Left kidney (tissue), 2 donors: ENCODE results near the gene TBX15. TPM values are rescaled to one million over a fixed set of nuclear protein-coding genes. Genes with fewer than 3 reads are reported as not detected.

Experiments used
- DNase-seq: peaks from one replicate; pipeline ENCODE4 v3.0.0-alpha.2; 2013
- polyA plus RNA-seq: library from polyadenylated mRNA; unstranded; fragments of 120-200 nt; gene quantifications from one replicate; pipeline ENCODE4 v1.2.1, GENCODE V29; 2013; ENCODE audit not compliant: insufficient read length

Gene TBX15
- polyA plus RNA-seq, 1 donor = 0.35 TPM

DNA sequence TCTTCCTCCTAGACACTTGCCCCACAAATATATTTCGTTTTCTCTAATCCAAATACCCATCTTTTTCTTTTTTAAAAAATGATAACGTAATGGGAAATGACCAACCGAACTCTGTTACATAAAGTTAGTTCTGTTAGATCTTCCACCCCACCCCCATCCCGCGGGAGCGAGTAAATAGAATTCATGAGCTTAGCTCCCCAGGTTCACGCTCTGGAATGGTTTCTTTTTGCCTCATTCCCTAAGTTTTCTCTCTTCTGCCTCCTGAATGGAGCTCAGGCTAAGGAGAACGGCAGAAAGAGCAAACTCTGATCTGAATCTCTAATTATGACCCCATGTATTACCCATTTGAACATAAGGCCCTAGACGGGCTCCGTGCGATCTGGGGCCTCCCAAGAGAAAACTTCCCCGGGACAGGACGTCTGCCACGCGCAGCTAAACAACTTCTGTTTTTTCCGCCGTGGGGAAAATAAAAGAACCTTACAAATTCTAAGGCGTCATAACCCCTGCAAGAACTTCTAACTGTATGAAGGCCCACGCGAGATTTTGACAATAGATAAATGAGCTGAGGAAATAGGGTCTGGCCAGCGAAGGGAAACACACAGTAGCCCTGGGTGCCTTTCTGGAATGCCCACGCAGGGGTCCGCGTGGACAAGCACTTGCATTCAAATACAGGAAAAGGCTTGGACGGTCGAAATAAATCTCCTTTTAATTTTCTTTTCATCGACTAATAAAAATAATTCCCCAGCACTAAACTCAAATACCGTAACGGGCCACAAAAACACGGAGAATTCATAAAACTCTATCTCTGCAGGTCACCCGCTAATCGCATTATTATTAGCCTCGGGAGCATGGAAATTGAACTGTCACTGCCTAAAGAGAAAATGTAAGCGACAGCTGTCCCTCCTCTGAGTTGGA, 2.2 kb downstream of the TBX15 start:
- no peak for DNase-seq

DNA sequence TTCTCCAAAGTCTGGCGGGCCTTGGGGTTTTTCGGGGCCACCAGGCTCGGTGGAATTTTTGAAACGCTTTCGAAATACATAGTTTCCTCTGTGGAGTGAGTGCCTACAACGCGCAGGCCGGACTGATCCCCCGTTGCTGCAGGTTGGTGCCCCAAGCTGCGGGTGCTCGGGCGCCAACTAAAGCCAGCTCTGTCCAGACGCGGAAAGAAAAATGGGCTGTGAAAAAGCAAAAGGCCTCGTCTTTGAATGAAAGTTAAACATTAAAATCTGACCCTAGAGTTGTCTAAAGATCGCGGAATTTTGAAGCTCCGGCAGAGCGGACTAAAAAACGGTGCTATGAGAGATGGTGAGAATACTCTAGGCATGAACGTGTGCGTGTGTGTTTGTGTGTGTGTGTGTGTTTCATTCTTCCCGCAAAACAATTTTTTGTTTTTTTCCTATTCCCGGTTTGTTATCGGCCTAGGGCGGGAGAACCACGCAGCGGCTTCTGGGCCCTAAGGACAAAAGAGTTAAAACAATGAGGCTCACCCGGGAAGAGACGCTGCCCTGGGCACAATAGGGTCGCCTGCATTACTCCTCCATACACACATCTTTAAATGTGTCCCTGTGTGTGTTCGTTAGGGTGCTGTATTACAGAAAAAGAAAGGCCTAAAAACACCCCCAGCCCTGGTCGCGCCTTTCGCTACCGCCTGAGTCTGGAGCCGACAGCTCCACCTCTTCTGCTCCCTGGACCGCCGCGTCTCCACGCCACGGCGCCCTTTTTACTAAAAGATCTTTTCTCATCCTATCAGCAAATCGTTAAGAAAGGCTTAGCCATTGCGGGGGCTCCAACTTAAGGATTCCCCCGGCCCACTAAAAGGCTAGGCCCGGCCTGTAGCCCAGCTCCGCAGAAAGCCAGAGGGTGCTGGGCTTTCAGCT, 3.2 kb downstream of the TBX15 start:
- DNase-seq = no peak

DNA sequence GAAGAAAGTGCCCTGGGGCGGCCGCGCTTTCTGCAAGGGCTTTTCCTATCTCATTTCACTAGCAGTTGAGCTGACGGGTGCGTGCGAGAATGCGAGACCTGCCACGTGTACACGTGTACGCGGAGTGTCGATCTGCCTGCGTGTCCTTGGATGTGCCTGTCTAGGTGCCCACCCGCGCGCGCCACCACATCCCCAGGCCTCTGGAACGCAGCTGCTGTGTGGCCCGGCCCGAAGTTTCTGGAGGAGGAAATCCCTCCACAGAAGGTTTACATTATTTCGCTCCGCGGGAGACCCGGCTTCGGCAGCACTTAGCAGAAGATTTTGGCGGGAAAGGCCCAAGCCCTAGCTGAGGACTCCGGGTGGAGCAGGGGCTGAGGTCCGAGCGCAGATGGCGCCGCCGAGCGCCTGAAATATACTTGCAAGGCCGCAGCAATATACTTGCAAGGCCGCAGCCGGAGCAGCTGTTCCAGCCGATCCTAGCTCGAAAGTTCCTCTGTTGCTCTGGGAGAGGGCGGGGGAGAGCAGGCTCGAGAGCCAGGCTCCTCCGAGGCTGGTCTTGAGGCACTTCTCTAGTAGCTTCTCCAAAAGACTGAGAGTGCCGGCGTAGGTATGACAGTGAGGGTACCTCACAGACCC, 3.9 kb downstream of the TBX15 start:
- no peak for DNase-seq

DNA sequence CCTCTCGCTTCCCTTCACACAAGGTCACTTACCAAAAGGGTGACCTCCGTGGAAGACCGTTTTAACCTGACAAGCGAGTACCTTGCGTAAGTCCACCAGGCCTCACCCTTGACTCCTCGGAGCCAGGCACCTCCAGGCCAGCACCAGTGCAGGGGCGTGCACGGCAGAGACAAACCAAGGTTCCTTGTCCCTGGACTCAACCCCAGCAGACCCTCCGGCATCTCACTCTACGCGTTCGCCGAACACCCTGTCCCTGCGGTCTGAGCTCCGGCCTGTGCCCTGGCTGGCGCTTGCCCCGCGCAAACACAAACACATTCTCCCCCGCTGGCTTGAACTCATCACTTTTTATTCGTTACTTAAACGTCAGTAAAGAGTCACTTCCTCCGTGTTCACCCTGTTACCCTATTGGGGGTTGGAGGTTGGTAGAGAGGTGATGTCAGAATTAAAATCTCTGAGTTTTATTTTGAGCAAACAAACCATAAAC, 4.5 kb downstream of the TBX15 start:
- DNase-seq = no peak

DNA sequence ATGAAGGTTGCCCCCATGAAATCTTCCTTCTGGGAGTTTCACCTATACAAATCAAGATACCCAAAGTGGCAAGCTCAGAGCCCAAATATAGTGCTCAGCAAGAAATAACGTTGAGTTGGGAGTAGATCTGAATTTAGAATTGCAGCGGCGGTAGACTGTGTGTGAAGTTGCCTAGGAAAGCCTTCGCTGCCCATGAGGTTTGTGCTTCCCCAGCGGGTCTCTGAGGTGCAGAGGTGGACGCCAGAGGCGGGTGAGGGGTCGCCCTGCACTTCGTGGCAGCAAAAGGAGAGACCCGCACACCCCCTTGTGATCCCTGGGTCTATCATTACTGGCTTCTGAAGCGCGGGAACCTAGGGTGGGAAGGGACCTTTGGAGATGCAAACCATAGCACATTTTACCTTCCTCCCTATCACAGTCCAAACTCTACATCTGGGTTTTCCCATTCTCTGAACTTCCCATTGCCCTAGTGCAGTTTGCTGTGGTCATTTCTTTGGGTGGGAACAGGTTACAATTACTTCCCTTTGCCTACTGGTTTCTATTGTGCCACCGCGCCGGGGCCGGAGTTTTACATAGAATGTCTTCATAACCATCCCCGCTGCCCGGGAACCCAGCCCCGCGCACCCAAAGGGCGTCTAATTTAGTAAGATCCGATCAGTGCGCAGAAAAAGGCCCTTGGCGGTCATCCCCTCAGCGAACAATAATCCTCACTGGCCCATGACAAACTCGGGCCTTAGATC, 5.2 kb downstream of the TBX15 start:
- DNase-seq = no peak

DNA sequence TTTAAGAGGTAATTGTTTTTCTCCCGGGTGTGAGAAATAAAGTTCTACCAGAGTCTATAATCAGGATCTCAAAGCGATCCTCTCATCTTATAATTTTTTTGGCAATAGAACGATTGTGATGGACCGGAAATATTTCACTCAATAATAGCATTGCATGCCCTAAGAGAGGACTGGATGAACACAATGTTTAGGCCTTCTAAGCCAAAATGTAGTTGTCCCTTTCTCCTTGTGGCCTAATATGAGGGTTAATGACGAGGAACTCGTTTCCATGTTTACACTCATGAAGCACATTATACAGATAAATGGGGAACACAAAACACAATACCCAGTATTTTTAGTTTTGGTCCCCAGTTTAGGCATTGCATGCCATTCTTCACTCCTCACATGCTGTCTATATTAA, 5.9 kb downstream of the TBX15 start:
- no peak for DNase-seq

DNA sequence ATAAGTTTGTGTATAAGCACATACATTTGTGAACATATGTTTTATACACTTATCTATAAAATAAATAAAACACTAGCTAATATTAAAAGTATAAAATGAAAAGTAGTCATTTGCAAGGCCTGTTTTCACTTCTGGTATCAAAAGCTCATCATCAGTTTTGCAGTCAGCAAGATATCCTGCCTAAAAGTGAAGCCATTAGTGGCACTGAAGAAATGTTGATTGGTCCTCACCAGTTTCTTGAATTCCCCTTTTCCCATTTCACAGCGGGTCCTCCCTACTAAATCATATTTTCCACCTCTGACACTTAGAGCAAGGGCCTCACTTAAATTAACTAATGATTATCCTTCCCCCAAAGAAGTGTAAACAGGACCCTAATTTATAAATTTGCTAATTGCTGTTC, 6.7 kb downstream of the TBX15 start:
- no peak for DNase-seq

DNA sequence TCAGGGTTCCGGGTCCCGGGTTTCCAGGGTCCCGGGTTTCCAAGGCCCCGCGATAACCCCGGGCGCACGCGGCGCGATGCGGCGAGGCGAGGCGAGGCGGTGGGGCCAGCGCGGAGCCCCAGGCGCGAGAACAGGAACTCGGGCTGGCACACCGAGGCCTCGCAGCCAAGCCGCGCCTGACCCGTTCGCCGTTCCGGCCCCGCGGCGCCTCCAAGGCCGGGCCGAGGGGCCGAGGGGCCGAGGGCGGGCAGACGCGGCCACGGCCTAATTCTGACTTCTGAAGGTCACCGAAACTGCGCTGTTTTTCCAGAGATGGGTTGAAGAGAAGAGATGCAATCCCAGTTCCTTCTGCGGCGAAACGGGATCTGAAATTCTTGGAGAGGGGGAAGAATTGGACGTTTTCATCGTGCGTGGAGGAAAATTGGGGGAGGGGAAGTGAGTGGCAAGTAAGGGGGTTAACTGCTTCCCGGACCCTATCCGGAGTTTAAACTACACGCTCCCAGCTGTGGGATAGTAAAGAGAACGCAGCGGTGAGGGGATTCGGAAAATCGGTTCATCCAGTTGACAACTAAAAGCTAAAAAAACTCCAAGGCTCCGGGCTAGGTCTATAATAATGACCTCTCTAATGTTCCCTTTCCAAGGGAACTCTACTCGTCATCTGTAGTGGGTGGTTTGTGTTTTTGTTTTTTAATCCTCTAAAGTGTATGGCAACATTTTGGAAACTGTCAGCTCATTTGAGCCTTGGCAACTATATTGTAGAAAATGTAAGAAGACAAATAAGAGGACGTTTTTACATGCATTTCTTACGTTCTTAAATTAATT, 8.2 kb downstream of the TBX15 start:
- no peak for DNase-seq

DNA sequence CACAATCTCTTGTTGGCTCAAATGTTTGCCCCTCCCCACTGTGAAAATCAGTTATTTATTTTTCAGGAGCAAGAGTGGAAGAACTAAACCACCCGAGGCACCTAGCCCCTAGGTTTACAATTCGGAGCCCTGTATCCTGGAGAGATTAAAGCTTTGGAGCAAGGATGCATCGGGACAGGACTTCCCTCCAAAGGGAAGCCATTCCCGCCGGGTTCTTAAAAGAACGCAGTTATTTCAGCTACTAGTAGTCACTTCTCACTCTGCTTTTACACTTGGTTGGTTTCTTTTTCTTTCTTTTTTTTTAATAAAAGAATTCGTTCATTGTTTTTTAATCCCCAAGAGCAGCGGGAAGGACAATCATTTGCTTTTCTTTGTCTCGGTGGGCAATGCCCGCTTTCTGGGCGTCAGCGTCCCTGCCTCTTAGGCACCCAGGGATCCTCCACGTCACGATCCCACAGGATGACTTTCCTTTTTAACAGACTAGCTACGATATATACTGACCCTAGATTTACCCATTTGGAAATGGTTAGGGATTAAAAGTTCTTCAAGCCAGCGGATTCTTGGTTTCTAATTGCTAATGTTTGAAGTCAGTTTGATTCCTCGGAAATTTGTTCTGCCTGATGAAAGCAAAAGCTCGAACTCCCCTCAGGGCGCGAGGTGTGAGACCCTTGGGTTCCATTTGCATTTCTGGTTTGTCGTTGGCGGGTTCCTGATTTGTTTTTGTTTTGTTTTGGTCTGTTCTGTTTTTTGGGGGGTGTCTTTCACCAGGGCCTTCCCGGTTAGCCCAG, 9.0 kb downstream of the TBX15 start:
- DNase-seq = no peak

DNA sequence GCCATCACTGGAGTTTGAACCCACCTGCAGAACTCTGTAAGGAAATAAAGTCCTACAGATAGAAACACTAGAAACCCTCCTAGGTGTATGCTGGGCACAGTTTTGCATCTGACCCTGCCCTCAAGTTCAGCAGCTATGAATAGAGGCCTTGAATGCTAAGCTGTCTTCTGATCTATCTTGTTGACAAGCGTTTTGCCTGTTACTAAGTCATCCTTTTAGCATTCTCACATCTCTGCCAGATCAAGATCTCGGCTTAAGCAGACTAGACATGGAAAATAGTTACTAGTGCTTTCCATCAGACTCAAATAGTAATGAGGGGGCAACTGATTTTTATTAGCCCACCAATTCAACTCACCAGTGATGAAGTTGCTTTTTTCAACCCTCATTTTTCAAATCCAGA, 10.5 kb downstream of the TBX15 start:
- DNase-seq = no peak

DNA sequence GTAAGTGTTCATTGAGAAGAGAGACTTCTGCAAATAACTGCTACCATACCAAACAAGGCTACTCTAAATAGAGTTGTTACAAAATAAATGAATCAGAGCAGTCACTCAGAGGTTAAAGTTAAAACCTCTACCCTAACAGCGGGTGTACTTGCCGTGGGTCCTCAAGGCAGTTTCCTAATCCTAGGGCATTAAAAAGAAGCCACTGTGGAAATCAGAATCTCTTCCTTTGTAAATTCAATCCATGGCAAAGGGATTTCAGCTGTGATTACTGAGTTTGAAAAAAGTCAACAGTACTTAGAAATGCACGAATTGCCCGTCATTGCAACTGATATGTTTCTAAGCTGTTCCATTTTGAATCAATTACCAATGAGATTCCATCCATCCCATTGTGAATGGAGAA, 13.5 kb downstream of the TBX15 start:
- no peak for DNase-seq

DNA sequence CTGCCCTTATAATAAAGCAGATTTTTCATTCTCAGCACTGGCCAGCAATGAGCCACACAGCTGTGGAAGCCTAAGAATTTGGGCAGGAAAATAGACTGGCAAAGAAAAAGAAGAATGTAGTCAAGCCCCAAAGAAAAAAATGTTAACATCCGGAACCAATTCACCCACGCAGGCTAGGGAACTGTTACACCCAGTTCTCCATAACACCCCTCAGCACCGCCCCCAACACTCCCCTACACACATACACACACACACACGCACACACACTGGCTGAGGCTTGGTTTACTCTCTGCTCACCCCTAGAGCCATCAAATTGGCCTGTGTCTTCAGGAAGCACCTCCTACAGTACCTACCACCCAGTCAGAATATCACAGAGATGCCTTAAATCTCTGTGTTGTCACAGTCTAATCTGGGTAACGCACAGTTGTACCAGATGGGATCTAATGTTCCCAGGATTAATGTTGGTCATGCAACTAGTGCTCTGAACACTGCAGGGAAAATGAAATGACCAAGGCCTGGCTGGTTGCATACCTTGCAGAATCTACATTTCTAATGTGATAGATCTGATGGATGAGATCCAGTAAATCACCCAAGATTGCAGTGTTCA, 14.5 kb downstream of the TBX15 start:
- DNase-seq = no peak

DNA sequence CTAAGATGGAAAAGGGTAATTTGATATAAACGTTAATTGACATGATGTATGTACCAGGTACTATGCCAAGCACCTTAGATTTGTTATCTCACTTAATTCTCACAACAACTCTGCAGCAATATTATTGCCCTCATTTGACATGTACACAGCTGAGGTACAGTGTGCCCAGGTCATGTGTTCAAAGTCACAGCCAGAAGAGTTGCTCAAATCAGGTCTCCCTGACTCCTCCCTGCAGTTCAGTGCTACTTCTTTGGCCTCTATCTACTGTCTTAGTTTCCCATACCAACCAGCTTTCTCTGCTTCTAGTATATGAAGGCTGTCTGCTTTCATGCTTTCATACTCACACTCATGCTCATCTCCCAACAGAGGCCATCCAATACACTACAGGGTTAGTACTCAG, 15.1 kb downstream of the TBX15 start:
- DNase-seq = no peak

DNA sequence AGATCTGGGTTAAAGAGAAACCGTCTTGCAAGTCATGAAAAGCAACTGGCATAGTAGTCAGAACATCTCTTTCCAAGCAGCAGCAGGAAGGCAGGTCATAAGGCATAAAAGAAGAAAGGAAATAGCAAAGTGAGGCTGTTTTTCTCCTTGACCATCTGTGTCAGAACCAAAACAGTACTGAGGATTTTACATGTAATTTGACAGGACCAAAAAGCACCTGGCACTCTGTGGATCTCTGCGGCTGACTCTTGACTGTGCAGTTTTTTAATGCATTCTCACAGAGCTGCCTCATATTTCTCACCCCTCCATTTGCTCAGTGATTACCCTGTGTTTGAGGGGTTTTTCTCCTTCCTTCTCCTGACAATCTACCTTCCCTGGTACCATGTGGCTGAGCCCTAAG, 17.7 kb downstream of the TBX15 start:
- no peak for DNase-seq

DNA sequence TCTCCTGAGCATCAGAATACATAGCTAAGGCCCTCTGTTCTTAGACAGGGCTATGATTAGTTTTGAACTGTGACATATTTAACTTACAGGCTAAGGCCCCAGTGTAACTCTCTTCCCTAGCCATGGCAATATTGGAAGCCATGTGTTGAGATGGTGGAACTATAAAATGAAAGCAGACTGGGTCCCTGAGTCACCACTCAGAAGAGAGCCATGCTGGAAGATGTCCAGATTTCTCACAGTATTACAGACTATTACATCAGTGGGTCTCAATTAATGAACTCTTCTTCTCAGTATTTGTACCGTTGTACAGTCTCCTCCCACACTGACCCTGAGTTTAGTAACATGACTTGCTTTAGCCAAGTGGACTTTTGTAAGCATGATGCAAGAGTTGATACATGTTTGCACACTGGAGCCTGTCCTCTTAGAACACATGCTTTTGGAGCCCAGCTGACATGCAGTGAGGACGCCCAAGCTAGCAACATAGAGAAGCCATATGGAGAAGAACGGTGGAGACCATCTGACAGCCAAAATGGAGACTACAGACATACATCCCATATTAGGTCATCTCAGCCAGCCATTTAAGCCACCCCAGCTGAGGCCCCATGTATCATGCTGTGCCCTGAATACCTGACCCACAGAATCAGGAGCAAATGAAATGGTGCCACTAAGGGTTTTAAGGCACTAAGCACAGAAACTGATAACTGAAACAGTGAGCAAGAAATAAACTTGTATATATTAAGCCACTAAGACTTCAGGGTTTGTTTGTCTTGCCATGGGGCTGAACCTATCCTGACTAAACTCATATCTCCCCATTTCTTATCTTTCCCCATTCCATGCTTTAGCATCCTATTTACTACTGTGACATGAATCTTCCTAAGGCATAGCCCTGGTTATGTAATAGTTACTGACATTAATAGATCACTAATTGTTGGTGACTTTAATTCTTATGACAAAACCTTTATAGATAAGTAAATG, 24.4 kb downstream of the TBX15 start:
- no peak for DNase-seq

DNA sequence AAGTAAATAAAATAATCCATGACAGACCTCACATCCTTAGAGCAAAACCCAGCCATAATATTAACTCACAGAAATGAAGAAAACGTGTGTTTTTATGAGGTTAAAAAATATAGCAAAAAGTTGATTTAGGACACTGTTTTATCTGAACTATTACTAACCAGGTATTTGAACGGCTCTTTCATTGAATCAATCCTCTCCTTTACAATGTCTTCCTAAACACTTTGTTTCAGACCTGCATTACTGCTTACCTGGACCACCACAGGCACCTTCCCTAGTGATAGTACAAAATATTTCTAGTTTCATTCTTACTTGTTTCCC, 25.0 kb downstream of the TBX15 start:
- no peak for DNase-seq

DNA sequence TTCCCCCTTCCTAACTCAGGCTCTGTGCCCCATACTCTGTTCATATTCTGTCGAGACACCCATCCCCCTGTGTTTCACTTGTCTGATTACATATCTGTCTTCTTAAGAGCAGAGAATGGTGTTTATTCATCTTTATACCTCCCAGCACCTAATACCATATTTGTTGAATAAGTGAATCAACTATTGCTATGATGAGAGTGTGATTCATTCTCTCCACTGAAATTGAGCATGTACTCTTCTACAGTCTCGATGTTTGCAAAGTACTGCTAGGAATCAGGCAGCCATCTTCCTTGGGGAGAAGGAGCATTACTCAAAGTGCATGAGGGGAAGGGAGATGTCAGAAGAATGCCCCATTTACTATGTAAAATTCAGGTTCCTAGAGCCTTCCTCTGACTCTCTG, 27.0 kb downstream of the TBX15 start:
- no peak for DNase-seq

DNA sequence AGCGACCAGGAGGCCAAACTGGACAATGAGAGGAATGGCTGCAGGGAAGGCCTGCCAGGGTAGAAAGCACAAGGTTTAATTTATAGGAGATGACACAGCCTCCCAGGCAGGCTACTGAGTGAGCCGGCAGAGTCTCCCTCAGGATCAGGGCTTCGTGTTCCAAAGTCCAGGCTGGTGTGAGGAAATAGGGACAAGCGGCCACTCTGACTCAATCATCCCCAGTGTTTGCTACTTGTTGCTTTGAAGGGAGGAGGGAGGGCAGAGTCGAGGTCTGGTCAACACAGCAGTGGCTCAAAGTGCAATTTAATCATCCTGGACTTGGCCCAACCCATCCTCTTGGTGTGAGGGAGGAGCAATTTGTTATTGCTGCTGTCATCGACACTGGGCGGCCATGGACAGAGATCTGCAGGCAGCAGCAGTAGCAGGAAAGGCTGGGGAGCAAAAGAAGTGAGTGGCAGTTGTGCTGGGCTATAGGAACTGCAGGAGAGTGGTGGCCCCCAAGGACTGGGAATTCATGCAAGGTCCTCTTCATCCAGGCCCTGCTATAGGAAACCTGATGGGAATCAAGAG, 27.5 kb downstream of the TBX15 start:
- DNase-seq = peak; percentile 22
